HG02571 (cell line): ENCODE results near the gene PARD6B.
"Not testable (repeated sequence)": the region's sequence is repeated elsewhere in the genome, so short reads cannot be mapped to it uniquely, and the experiment has no call there.

Experiments used
- ATAC-seq: cut with Tn5 transposase; IDR thresholded peaks from one replicate; pipeline ENCODE4 v1.9.1; 2021; ENCODE audit warnings: mild to moderate bottlenecking, moderate library complexity; ENCODE audit not compliant: unreplicated experiment

The PARD6B gene

GRCh38 chr20:50744143-50744792 is 12.9 kb downstream of the PARD6B start:
- ATAC-seq = no peak

GRCh38 chr20:50745634-50746137 is 14.3 kb downstream of the PARD6B start:
- ATAC-seq = no peak

- no peak for ATAC-seq
These were observed 15.0 kb downstream of the PARD6B start for GRCh38 chr20:50746138-50746940.

- ATAC-seq = no peak
These were observed 15.9 kb downstream of the PARD6B start for GRCh38 chr20:50747275-50747674.

- no peak for ATAC-seq
These were observed 18.8 kb downstream of the PARD6B start for GRCh38 chr20:50750145-50750671.

GRCh38 chr20:50753152-50753551 is 21.8 kb downstream of the PARD6B start:
- ATAC-seq = no peak

GRCh38 chr20:50754420-50754819 is 23.0 kb downstream of the PARD6B start:
- no peak for ATAC-seq

GRCh38 chr20:50756447-50756846 is 25.1 kb downstream of the PARD6B start:
- ATAC-seq = no peak

GRCh38 chr20:50758469-50758868 is 27.1 kb downstream of the PARD6B start:
- no peak for ATAC-seq

- ATAC-seq = no peak
These were observed 27.6 kb downstream of the PARD6B start for GRCh38 chr20:50758992-50759391.

- no peak for ATAC-seq
These were observed 28.3 kb downstream of the PARD6B start for GRCh38 chr20:50759678-50760077.

- ATAC-seq = no peak
These were observed 30.7 kb downstream of the PARD6B start for GRCh38 chr20:50762045-50762422.

- no peak for ATAC-seq
These were observed 31.2 kb downstream of the PARD6B start for GRCh38 chr20:50762435-50763220.

GRCh38 chr20:50763550-50764458 is 32.4 kb downstream of the PARD6B start:
- not testable (repeated sequence) for ATAC-seq

- ATAC-seq = not testable (repeated sequence)
These were observed 33.9 kb downstream of the PARD6B start for GRCh38 chr20:50765251-50765650.

GRCh38 chr20:50765674-50766073 is 34.3 kb downstream of the PARD6B start:
- no peak for ATAC-seq

GRCh38 chr20:50766955-50767809 is 35.8 kb downstream of the PARD6B start:
- not testable (repeated sequence) for ATAC-seq

GRCh38 chr20:50768991-50769390 is 37.6 kb downstream of the PARD6B start:
- not testable (repeated sequence) for ATAC-seq

GRCh38 chr20:50769551-50770085 is 38.2 kb downstream of the PARD6B start:
- not testable (repeated sequence) for ATAC-seq
